Heart left ventricle (tissue), 13 donors: ENCODE measurements around the gene KDM8.

Experiments
- CTCF ChIP-seq, 12 donors: fragments of 200-600 bp; sonication (generic) in 4 of 12; IDR thresholded peaks; one replicate each; pipeline versions ENCODE4 v1.5.0 to v1.8.0; 2018 to 2022; ENCODE audit warnings: antibody characterized with exemption in 12 of 12, mild to moderate bottlenecking in 5 of 12
- POLR2A ChIP-seq, 2 donors: fragments of 450-650 bp; IDR thresholded peaks; one replicate each; pipeline ENCODE4 v1.6.1; 2017; ENCODE audit warnings: antibody characterized with exemption in 2 of 2, mild to moderate bottlenecking in 2 of 2, moderate library complexity in 2 of 2
- donor health status: ischemic (EF 13 %, LVEDD 7.1; RV severe dilation, severe dysfunction).
- donor health status: DM: no; HTN: yes; CAD: no.
- donor health status: DM: no; HTN: no; CAD: no.
- donor health status: ischemic (EF 25% LVEDD 6.9; RV normal size, moderate dysfunction).
- donor health status: ischemic (EF 25% LVEDD 5.7; RV mildly dilated, moderate dysfunction).
- donor health status: ischemic (EF 35%, LVEDD 5.7; RV mildly dilated, moderate dysfunction).
- donor health status: nonischemic (EF 11% LVEDD 7.7; RV severe dilation, severe dysfunction).
- donor health status: DM: yes; HTN: yes; CAD: no.
- donor health status: PGD.
- donor health status: ischemic (EF 29% LVEDD 5.4; RV normal size, mild dysfunction).
- donor health status: nonischemic (EF 23%, LVEDD 6.1; RV moderate dilation, normal function).

- no peak for TF ChIP-seq CTCF (IDR thresholded peaks at IDR 0.05)
- TF ChIP-seq POLR2A (IDR thresholded peaks at IDR 0.05), result no peak
Measured at GRCh38 chr16:27232901-27233625, 29.7 kb downstream of the KDM8 start.
